ENCODE measurements around the gene KIFC3.

Gene KIFC3

GRCh38 chr16:57709663-57710062 is 92.6 kb downstream of the KIFC3 start:
- DNase-seq, result no peak
